HepG2 (cell line): ENCODE results near the gene GPS1. TPM values are rescaled to one million over a fixed set of nuclear protein-coding genes. Genes with fewer than 3 reads are reported as not detected.

ENCODE experiments used
- ADNP ChIP-seq: sonication (generic); formaldehyde crosslinking; IDR thresholded peaks from 2 replicates; pipeline ENCODE4 v1.4.0; 2020; ENCODE audit warnings: missing genetic modification reagents
- CREBL2 ChIP-seq: sonication (generic); formaldehyde crosslinking; IDR thresholded peaks from 2 replicates; pipeline ENCODE4 v1.8.1; 2023; ENCODE audit warnings: missing genetic modification reagents, mild to moderate bottlenecking, borderline replicate concordance
- FLYWCH1 ChIP-seq: sonication (generic); formaldehyde crosslinking; IDR thresholded peaks from 2 replicates; pipeline ENCODE4 v1.8.1; 2023; ENCODE audit warnings: mild to moderate bottlenecking, missing genetic modification reagents
- KLF9 ChIP-seq: IDR thresholded peaks from 2 replicates; pipeline ENCODE4 v1.6.1; 2016; ENCODE audit warnings: low read depth
- STAT6 ChIP-seq: sonication (generic); formaldehyde crosslinking; IDR thresholded peaks from 2 replicates; pipeline ENCODE4 v1.4.0; 2020; ENCODE audit warnings: missing genetic modification reagents, mild to moderate bottlenecking, borderline replicate concordance
- ZNF280D ChIP-seq: sonication (generic); formaldehyde crosslinking; IDR thresholded peaks from 2 replicates; pipeline ENCODE4 v1.5.1; 2020; ENCODE audit warnings: mild to moderate bottlenecking, missing genetic modification reagents
- ZNF768 ChIP-seq: sonication (generic); formaldehyde crosslinking; IDR thresholded peaks from 2 replicates; pipeline ENCODE4 v1.4.0; 2020; ENCODE audit warnings: missing genetic modification reagents
- polyA plus RNA-seq, 8 experiments: library from polyadenylated mRNA; depleted of rRNA in 3 of 8; stranded (reverse) in 7 of 8; unstranded in 1 of 8; fragments of >200 nt; fragmentation: Illumina TruSeq in 4 of 8; extraction: Trizol in 4 of 8; gene quantifications; 2 replicates each; pipeline versions ENCODE4 v1.2.1 to v1.2.3, GENCODE V29; 2011 to 2016; ENCODE audit warnings: low read depth in 4 of 8, missing spikeins in 1 of 8, mixed read lengths in 1 of 8; ENCODE audit not compliant: insufficient read depth in 1 of 8
- total RNA-seq, 5 experiments: library from RNA; depleted of rRNA; stranded (reverse); fragments of >200 nt; fragmentation: Illumina TruSeq; extraction: Trizol; gene quantifications; 2 replicates each; pipeline ENCODE4 v1.2.3, GENCODE V29; 2016; ENCODE audit warnings: low read depth in 1 of 5
- TF ChIP-seq, protein P1 (sequence below): sonication (generic); formaldehyde crosslinking; IDR thresholded peaks from 2 replicates; pipeline ENCODE4 v1.5.1; 2020; ENCODE audit warnings: missing genetic modification reagents, mild to moderate bottlenecking, borderline replicate concordance
- TF ChIP-seq, protein P2 (sequence below): fragments of 450-650 bp; IDR thresholded peaks from 2 replicates; pipeline ENCODE4 v1.6.1; 2017

Gene GPS1
- total and polyA plus RNA-seq, 2 of the 13 experiments (the other 11 are each of a cell fraction or from before 2014, with no cell fraction given) = 124 to 128 TPM

DNA sequence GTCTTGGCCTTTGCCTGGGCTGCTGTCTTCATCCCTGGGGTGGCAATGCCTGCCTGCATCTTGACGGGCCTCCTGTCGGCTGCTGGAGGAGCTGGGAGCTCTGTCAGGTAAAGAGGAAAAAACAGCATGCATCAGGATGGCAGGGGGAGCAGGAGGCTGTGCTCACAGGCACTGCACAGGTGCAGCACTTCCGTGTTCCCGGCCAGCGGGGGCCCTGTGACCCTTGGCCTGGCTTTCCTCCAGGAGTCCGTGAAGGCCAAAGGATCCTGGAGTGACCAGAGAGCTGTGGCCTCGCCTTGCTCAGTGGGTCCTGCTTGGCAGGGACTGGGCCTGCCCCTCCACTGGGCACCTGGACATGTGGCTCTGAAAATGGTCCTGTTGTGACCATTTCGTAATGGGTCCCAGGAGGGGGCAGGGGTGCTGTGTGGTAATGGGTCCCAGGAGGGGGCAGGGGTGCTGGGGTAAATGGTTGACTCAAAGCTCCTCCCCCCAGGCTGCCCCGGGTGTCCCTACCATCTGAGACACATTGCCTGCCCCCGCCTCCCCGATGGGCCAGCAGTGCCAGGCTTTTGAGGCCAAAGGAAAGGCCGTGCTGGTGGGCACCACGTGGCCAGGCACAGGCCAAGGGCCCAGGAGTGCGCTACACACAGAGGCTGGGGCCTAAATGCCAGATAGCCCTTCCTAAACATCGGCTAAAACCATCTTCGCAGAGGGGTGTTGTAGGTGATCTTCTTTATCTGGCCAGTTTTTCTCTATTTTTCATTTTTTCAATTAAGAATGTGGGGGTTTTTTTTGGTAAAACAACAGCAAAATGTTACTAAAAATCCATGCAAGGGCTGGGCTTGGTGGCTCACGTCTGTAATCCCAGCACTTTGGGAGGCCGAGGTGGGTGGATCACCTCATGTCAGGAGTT is 50.3 kb downstream of the GPS1 start (continued):
- TF ChIP-seq, protein P1, sequence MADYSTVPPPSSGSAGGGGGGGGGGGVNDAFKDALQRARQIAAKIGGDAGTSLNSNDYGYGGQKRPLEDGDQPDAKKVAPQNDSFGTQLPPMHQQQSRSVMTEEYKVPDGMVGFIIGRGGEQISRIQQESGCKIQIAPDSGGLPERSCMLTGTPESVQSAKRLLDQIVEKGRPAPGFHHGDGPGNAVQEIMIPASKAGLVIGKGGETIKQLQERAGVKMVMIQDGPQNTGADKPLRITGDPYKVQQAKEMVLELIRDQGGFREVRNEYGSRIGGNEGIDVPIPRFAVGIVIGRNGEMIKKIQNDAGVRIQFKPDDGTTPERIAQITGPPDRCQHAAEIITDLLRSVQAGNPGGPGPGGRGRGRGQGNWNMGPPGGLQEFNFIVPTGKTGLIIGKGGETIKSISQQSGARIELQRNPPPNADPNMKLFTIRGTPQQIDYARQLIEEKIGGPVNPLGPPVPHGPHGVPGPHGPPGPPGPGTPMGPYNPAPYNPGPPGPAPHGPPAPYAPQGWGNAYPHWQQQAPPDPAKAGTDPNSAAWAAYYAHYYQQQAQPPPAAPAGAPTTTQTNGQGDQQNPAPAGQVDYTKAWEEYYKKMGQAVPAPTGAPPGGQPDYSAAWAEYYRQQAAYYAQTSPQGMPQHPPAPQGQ (CRISPR knock-in tag) = no peak
- TF ChIP-seq CREBL2 (CRISPR knock-in tag) (no peak), FLYWCH1 (CRISPR knock-in tag) (no peak), ZNF768 (peak; percentile 64), STAT6 (CRISPR knock-in tag) (peak; percentile 91), ADNP (no peak), ZNF280D (CRISPR knock-in tag) (no peak; the same call in 1 of the 2 replicates), KLF9 (CRISPR knock-in tag) (peak; percentile 69; the same call in 1 of the 2 replicates)
- TF ChIP-seq, protein P2, sequence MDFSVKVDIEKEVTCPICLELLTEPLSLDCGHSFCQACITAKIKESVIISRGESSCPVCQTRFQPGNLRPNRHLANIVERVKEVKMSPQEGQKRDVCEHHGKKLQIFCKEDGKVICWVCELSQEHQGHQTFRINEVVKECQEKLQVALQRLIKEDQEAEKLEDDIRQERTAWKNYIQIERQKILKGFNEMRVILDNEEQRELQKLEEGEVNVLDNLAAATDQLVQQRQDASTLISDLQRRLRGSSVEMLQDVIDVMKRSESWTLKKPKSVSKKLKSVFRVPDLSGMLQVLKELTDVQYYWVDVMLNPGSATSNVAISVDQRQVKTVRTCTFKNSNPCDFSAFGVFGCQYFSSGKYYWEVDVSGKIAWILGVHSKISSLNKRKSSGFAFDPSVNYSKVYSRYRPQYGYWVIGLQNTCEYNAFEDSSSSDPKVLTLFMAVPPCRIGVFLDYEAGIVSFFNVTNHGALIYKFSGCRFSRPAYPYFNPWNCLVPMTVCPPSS = no peak
